GF-D8 (cell line): ENCODE measurements around the gene PRDM16.

Source experiments
- DNase-seq: peaks from one replicate; lab custom pipeline; 2025; lab: John Stamatoyannopoulos, UW

Gene PRDM16

GRCh38 chr1:3069491-3070308 lies 697 bp downstream of the PRDM16 start:
- DNase-seq: no peak

- no peak for DNase-seq
Observed at GRCh38 chr1:3070309-3070643, 1.3 kb downstream of the PRDM16 start.

- no peak for DNase-seq
Observed at GRCh38 chr1:3070644-3071564, 1.9 kb downstream of the PRDM16 start.

GRCh38 chr1:3071565-3072390 lies 2.8 kb downstream of the PRDM16 start:
- no peak for DNase-seq

DNA sequence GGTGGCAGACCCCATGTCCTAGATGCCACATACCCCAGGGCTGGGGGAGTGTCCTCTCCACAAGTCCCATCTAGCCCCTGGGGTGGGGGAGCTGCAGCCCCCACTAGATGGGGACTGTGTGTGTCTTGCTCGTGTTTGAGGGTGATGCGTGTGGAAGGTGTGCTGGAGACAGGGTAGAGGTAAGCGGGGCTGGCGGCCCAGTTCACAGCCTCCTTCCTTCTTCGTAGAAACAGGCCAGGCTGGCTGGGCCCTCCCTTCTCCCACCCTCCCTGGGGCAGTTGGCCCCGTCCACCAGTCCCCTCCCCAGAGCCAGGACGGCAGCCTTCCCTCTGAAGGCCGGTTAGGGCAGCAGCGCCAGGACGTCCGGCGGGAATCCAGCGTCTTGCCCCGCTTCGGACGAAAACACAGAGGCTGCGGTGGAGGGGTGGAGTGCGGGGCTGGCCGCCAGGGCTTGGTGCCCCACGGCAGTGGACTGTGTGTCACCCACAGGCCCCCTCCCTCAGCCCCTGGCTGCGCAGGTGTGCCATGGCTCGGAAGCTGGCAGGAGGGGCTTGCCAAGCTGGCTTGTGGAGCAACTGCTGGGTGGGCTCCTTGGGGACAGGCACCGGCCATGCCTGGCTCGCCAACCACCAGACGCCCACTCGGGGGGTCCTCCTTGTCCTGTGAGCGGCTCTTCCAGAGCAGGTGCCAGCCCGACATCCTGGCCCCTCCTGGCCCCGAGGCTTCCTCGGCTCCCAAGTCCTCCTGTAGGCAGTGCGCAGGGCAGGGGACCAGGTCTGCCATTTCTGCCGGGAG lies 3.6 kb downstream of the PRDM16 start:
- no peak for DNase-seq

DNA sequence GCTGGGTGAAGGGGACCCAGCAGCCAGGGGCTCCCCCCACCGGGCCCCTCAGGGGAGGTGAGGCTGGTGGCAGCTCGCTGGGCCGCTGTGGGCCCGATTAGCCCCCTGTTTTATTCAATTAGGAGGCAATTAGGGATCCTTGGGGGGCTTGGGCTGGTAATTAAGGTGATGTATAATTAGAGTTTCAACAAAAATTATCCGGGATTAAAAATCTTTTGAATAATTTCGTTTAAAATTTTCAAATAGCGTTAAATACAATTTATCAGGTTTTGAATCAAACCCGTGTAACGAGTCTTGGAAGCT lies 4.1 kb downstream of the PRDM16 start:
- DNase-seq: no peak

DNA sequence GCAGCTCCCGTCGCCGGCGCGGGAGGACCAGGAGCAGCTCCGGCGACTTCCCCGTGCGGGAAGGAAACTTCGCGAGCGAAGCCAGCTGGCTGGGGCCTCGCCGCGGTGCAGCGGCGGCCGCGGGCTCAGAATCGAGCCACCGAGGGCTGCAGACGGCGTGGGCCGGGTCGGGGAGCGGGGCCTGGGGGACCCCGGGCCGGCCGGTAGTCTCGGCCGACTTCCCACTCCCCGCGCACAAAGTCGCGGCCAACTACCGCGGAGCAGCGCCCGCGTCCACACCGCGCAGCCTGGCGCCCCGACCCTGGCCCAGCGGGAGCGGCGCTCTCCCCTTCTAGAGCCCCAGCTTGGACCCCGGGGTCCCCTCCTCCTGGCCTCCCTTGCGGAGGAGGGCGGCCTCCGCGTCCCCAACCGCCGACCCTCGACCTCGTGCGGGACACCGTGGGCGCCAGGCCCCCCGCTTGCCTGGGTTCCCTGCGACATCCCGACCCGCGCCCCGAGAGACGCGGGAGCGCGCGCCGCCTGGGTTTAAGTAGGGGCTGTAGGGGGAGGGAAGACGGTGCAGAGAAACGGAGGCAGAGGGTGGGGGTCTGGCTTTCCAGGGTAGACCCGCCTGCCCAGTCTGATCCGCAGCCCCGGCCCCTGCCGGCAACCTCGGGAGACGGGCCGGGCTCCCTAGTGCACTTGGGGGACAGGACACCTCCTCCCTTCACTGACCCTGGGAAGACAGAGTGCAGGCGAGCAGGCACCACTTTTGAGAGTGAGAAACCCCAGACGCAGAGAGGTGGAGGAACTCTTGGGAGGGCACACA lies 4.7 kb downstream of the PRDM16 start:
- no peak for DNase-seq

- no peak for DNase-seq
Observed at GRCh38 chr1:3074297-3074741, 5.3 kb downstream of the PRDM16 start.

GRCh38 chr1:3074800-3075199 lies 5.8 kb downstream of the PRDM16 start:
- no peak for DNase-seq

GRCh38 chr1:3075666-3076362 lies 6.8 kb downstream of the PRDM16 start:
- DNase-seq: no peak

GRCh38 chr1:3076363-3076740 lies 7.3 kb downstream of the PRDM16 start:
- DNase-seq: no peak

DNA sequence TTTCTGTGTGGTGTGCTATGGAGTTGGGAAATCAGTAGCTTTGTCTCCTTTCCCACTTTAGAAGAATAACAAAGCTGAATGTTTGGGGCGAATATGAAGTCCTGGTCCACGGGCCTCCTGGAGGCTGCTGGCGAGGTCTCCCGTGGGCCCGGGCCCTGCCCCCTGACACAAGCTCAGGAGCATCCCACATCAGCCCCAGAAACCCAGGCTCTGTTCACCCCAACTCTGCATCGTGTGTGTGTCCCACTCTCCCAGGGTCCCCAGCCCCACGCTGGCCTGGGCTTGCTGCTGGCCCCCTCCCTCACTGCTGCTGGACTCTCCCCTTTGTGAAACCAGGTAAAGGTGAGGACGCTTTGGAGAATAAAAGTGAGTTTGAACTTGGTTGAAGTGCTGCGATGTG lies 8.1 kb downstream of the PRDM16 start:
- no peak for DNase-seq

DNA sequence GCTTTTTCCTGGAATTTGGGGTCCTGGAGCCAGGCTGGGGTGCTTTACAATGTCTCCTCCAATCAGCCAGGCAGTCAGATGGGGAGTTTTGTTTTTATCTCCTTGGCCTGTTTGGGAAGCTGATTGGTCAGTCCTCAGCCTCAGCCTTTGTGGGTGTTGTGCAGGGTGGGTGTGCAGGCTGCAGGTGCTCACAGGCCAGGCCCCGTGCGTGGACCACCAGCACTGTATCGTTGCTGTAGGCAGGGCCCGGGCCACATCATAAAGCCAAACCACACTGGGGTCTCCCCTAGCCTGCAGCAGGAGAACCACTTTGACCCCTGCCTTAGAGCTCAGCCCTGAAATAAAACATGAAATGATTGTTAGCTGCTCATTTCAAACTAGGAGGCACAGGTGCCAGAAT lies 8.6 kb downstream of the PRDM16 start:
- no peak for DNase-seq

DNA sequence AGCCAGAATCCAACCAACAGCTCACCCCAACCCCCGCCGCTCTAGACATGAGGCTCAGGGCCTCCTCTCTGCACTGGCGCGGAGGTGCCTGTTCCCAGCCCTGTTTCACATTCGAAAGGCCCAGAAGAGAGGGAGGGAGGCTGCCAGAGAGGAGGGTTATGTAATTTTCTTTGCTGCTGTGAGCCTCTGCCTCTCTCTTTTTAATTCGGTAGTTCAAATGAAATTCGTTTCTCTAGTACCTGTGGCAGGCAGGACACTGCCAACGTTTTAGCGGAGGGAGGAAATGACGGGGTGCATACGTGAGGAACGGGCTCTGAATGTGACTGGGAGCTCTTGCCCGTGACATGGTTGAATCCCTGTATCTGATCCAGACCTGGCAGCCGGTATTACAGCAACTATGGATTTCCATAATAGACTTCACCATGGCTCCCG lies 9.4 kb downstream of the PRDM16 start:
- no peak for DNase-seq

GRCh38 chr1:3078871-3079270 lies 9.9 kb downstream of the PRDM16 start:
- no peak for DNase-seq

DNA sequence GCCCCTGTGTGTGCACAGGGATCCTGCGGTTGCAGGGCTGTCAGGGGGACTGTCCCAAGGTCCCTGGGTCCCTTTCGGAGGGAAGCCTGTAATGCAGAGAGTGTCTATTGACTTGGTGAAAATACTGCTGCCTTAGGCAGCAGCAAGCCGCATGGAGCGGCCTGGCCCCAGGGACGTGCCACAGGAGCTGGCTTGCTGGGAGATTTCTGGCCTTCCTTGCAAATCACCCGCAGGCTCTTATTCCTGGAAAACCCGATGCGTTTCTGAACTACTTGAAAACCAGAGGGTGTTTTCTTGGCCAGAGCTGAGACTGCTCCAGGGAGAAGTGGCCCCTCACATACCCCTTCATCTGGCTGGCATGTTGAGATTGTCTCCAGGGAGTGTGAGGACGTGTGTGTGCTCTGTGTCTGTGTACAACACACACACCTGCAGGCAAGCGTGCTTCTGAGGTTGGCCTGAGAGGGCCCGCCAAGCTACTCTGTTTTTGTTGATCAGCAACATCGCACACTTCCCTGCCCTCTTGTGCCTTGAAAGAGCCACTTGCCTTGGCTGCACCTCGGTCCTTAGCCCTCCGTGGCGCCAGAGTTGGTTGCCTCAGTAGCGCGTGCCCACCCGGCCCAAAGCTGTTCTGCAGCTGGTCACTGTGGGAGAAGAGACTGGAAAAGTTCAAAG lies 10.5 kb downstream of the PRDM16 start:
- no peak for DNase-seq

DNA sequence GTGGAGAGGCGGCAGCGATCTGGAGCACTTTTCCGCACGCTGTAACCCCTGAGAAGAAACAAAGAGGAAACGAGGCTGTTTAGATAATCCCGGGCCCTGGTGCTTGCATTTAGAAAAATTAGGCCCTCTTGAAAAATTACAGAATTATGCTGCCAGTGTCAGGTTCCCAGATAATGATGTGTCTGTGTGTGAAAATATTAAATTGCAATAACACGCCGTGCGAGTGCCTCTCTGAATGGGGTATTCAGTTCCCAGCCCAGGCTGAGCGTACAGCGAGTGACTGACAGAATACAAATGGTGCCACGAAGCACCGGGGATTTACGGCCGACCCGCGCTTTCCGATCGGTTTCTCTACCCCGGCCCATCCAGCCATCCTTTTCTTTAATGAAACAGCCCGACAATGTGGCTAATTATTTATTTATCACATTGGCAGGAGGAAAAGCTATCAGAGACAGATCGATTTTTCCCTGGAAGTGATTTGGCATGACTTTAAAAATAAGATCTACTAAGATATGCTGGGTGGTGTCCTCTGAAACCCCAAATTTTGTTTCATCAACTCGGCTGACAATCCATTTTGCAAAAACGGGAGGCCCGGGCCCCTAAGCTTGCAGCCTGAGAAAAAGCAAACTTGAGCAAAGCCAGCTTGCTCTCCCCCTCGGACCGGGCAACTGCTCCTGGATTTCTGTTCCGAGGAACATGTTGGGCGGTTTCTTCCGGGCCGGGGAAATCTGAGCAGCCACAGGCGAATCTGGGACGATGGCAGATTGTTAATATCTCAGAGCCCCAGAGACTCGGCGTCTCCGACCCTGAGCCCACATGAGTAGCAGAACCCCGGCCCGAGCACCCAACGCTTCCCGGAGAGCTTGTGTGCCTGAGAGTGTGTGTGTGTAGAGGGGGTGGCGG lies 11.3 kb downstream of the PRDM16 start:
- DNase-seq: no peak

GRCh38 chr1:3081171-3081683 lies 12.2 kb downstream of the PRDM16 start:
- no peak for DNase-seq
